GM21526 (cell line): ENCODE measurements around the gene CDH19.

ENCODE experiments used
- ATAC-seq: cut with Tn5 transposase; IDR thresholded peaks from one replicate; pipeline ENCODE4 v1.9.1; 2021; ENCODE audit warnings: moderate library complexity; ENCODE audit not compliant: unreplicated experiment, low FRiP score

Gene CDH19, protein sequence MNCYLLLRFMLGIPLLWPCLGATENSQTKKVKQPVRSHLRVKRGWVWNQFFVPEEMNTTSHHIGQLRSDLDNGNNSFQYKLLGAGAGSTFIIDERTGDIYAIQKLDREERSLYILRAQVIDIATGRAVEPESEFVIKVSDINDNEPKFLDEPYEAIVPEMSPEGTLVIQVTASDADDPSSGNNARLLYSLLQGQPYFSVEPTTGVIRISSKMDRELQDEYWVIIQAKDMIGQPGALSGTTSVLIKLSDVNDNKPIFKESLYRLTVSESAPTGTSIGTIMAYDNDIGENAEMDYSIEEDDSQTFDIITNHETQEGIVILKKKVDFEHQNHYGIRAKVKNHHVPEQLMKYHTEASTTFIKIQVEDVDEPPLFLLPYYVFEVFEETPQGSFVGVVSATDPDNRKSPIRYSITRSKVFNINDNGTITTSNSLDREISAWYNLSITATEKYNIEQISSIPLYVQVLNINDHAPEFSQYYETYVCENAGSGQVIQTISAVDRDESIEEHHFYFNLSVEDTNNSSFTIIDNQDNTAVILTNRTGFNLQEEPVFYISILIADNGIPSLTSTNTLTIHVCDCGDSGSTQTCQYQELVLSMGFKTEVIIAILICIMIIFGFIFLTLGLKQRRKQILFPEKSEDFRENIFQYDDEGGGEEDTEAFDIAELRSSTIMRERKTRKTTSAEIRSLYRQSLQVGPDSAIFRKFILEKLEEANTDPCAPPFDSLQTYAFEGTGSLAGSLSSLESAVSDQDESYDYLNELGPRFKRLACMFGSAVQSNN

DNA sequence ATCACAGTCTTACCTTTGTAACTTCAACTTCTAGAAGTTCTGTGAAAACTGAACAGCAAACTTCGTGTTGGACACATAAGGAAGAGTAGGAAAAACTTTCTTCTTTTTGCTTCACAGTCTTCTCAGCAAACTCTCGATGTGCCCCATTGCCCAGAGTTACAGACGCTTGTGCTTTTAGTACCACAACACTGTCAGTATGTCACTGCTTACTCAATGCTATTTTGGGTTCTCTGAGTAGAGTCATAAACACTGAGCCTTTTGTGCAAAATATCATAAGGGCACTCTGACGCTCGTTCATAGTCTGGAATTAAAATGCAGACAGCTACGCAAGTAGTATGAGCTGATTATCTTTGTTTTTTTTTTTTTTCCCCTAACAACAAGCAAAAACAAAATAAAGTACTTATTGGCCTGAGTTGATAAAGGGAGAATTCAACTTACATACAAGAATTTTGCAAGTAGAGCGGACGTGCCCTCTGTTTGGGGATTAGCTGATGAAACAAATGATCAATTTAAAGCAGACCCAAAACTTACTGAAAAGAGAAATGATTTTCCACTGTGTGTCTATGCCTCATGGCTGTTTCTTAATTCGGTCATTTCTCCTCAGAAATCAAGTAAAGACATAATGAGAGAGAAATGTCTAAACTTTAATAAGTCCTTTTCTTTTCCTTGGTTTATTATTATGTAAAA, at the start of gene CDH19:
Gene CDH19, minus strand, starts transcription at position 150 of the 687 bp plus-strand sequence. CDS start 31,886 bp downstream, outside the sequence.
- ATAC-seq, result no peak

DNA sequence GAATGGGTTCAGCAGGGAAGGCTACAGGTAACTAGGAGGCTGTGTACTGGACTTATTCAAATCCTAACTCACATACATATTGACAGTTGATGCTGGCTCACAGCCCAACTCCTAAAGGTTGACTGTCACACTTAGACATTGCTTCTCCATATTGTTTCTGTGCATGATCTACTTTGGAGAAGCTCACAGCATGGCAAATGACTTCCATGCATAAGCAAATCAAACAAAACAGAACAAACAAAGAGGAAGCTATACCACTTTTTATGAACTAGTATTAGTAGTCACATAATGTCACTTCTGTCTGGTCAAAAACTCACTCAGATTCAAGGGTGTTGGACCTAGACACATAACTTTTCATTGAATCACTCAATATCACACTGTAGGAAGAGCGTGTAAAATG, 43.8 kb upstream of the CDH19 start:
- no peak for ATAC-seq

DNA sequence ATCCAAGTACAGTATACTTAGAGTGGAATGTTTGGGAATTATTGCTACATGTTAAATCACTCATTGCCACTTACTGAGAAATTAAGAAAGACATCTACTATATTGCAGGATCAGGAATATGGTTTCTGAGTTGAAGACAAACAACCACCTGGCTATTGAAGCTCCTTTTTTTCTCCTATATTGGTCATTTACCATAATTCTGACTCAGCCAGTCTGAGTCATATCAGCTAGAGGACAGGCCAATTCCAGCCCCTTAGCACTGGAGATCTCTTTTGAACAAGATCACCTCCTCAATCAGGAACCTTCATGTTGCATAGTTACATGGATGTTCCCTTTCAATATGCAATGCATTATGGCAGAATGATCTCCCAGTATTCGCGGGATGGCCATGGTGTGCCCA, 42.7 kb upstream of the CDH19 start:
- no peak for ATAC-seq

- no peak for ATAC-seq
Observed at GRCh38 chr18:66645983-66646382, 42.1 kb upstream of the CDH19 start.

DNA sequence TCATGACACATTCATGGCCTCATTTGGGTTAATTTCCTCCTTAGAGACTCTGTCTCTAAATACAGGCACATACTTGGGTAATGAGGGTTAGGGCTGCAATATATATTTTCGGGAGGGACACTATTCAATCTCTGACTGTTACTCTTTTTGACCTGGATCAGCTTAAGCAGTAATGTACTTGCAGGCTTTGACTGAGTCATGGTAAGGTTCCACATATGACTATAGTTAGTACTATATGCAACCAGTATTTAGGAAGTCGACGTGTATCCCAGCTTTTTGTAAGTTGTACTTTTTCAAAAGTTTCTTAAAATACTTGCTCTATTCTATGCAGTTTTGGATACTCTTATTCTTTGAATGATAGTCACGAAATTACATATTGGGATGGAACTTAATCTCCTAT, 37.2 kb upstream of the CDH19 start:
- ATAC-seq, result no peak

DNA sequence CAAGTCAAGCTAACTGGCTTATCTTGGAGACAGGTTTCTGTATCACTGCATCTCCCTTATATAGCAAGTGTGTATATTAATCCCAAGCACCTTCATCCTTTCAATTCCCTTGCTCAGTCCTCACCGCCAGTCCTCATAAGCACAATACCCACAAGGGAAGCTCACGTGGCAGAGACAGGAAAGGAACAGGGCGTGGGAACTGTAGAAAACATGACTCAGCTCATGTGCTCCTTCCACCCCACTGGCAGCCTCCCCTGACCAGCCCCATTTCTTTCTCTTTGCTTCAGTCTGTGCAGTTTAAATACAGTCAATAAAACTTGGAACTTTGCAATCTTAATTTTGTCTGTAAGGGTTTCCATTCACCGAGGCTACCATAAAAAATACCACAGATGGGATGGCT, 36.5 kb upstream of the CDH19 start:
- ATAC-seq, result no peak

- ATAC-seq, result no peak
Observed at GRCh38 chr18:66638856-66639629, 35.2 kb upstream of the CDH19 start.

GRCh38 chr18:66635342-66635741, 31.5 kb upstream of the CDH19 start:
- no peak for ATAC-seq

GRCh38 chr18:66632756-66633155, 28.9 kb upstream of the CDH19 start:
- no peak for ATAC-seq

- no peak for ATAC-seq
Observed at GRCh38 chr18:66630831-66631230, 26.9 kb upstream of the CDH19 start.

DNA sequence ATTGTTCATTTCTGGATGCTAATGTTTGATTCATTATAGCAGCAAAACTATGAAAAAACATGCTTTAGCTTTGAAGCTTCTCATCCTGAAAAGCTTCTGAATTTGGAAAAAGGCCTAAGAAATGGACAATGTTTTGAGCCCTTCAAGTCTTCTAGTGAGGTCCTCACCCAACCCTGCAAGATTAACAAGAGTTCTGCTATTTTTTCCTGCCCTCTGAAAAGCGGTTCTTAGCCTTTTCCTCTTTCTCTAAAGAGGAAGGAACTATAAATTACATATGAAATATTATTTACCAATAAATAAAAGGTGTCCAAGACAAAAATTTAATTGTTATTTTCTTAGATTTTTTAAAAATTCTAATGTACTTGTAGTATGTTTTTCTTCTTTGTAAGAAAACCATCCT, 19.9 kb upstream of the CDH19 start:
- no peak for ATAC-seq

- no peak for ATAC-seq
Observed at GRCh38 chr18:66621816-66622576, 18.1 kb upstream of the CDH19 start.

GRCh38 chr18:66616523-66616983, 12.7 kb upstream of the CDH19 start:
- ATAC-seq, result no peak

GRCh38 chr18:66615176-66615575, 11.3 kb upstream of the CDH19 start:
- no peak for ATAC-seq

DNA sequence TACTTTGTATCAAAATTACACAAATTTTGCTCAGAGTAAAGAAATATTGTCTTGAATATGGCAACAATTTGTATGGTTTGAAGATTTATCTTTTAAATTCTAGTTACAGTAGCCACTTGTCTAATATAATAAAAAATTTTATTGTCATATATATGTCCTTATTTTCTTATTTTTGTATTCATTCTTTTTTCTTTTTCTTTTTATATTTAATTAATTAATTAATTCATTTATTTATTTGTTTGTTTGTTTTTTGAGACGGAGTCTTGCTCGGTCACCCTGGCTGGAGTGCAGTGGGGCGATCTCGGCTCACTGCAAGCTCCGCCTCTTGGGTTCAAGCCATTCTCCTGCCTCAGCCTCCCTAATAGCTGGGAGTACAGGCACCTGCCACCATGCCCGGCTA, 3.7 kb upstream of the CDH19 start:
- ATAC-seq, result no peak

DNA sequence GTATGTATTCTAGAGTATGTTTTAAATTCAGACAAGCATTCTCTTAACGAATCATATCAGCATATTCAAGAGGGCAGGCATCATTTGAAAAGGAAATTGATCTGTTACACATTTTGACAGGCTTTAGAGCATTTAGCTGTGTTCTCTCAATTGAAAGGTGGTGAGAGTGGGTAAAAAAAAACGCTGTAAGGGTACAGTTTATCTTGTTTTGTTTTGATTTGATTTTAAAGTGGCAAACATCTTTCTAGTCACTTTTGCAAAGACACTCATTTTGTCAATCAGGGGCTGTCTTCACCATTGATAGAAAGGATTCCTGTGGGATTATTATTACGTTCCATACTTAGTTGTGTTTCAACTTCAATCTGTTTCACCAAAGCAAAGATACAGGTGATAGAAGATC, 2.2 kb downstream of the CDH19 start:
- no peak for ATAC-seq

DNA sequence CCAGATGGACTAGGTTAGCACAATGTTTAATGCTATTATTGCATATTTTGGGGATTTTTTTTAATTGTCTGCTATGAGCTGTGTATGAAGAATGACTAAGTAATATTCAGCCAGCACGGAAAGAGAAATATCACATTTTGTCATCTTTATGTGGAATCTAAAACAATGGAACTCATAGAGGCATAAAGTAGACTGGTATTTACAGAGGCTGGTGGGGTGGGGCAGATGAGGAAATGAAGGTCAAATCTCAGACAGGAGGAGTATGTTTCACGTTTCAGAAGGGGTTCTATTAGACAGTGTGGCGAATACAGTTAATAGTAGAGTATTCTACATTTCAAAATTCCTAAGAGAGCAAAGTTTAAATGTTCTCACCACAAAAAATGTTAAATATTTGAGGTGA, 4.7 kb downstream of the CDH19 start:
- no peak for ATAC-seq

GRCh38 chr18:66587430-66587829, 16.5 kb downstream of the CDH19 start:
- no peak for ATAC-seq

- no peak for ATAC-seq
Observed at GRCh38 chr18:66582211-66582610, 21.7 kb downstream of the CDH19 start.

DNA sequence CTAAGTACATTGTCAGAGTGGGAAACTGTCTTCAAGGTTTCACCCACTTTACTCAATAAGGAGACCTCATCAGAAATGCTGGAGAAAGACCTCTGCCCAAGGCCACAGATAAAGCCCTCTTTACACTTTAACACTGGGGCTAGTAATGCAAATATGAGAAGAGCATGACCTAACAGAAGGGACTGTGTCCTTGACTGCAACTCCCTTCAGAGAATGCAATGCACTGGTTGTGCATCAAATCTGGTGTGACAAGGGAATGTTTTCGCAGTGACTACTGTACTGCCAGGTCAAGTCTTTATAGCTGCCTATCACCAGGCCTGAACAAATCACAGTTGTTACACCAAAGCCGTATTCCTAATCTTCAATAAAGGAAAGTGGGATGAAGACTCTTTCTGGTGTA, 28.6 kb downstream of the CDH19 start:
- ATAC-seq, result no peak
